A549 (cell line): ENCODE results near the gene SP100.

Source experiments
- CEBPB ChIP-seq, 2 experiments: fragments of >200 bp in 1 of 2; sonication (Bioruptor Twin) in 1 of 2; formaldehyde crosslinking in 1 of 2; IDR thresholded peaks; 2 replicates each; pipeline ENCODE4 v1.6.1; 2012 to 2016
- CTCF ChIP-seq: fragments of >200 bp; sonication (Bioruptor Twin); formaldehyde crosslinking; IDR thresholded peaks from 3 replicates; pipeline ENCODE4 v1.5.1; 2016

- no peak for TF ChIP-seq CTCF
- no peak for TF ChIP-seq CEBPB (IDR thresholded peaks at IDR 0.05)
These were observed 170.5 kb downstream of the SP100 start for GRCh38 chr2:230586328-230586982.
